Putamen (tissue), 1 donor: ENCODE measurements around the gene RAET1E.
"Not testable (repeated sequence)": the region's sequence is repeated elsewhere in the genome, so short reads cannot be mapped to it uniquely, and the experiment has no call there.

Experiments
- DNase-seq: peaks from one replicate; pipeline ENCODE4 v3.0.0-alpha.2; 2016; ENCODE audit warnings: low spot score

Gene RAET1E

GRCh38 chr6:149909701-149910470, 12.0 kb upstream of the RAET1E start:
- DNase-seq, result no peak

- DNase-seq, result not testable (repeated sequence)
Measured at GRCh38 chr6:149908480-149908879, 10.6 kb upstream of the RAET1E start.

- no peak for DNase-seq
Measured at GRCh38 chr6:149907317-149907716, 9.4 kb upstream of the RAET1E start.

- DNase-seq, result no peak
Measured at GRCh38 chr6:149906405-149906804, 8.5 kb upstream of the RAET1E start.

GRCh38 chr6:149905911-149906371, 8.0 kb upstream of the RAET1E start:
- no peak for DNase-seq

GRCh38 chr6:149905371-149905910, 7.5 kb upstream of the RAET1E start:
- DNase-seq, result no peak

GRCh38 chr6:149904661-149905370, 6.9 kb upstream of the RAET1E start:
- no peak for DNase-seq

GRCh38 chr6:149903938-149904611, 6.2 kb upstream of the RAET1E start:
- DNase-seq, result no peak

GRCh38 chr6:149901444-149902140, 3.7 kb upstream of the RAET1E start:
- no peak for DNase-seq

GRCh38 chr6:149900620-149901443, 2.9 kb upstream of the RAET1E start:
- no peak for DNase-seq

- no peak for DNase-seq
Measured at GRCh38 chr6:149899926-149900619, 2.2 kb upstream of the RAET1E start.

- no peak for DNase-seq
Measured at GRCh38 chr6:149899486-149899885, 1.6 kb upstream of the RAET1E start.

- no peak for DNase-seq
Measured at GRCh38 chr6:149898966-149899365, 1.1 kb upstream of the RAET1E start.

GRCh38 chr6:149897015-149897697, 757 bp downstream of the RAET1E start:
- DNase-seq, result no peak

GRCh38 chr6:149896491-149896890, 1.4 kb downstream of the RAET1E start:
- no peak for DNase-seq

GRCh38 chr6:149895833-149896271, 2.1 kb downstream of the RAET1E start:
- no peak for DNase-seq

- no peak for DNase-seq
Measured at GRCh38 chr6:149895048-149895590, 2.8 kb downstream of the RAET1E start.

- DNase-seq, result not testable (repeated sequence)
Measured at GRCh38 chr6:149891864-149892263, 6.0 kb downstream of the RAET1E start.

GRCh38 chr6:149891259-149891658, 6.7 kb downstream of the RAET1E start:
- no peak for DNase-seq
